ENCODE results near the gene ISG20L2. TPM values are rescaled to one million over a fixed set of nuclear protein-coding genes. Genes with fewer than 3 reads are reported as not detected.

Gene ISG20L2
- total RNA-seq, 1 donor from 2014 or later: 23.7 TPM

Other genes with a start within 250 kb of the ISG20L2 start
- 1.8 and 7.1 TPM in 2 replicates for gene MEF2D, start 228.0 kb downstream of the ISG20L2 start, total RNA-seq (ENCODE audit: low replicate concordance)
- 31.5 and 59.2 TPM in 2 replicates for gene IQGAP3, start 156.2 kb downstream of the ISG20L2 start, total RNA-seq (ENCODE audit: low replicate concordance)
- gene TTC24, start 149.0 kb downstream of the ISG20L2 start, total RNA-seq (ENCODE audit: low replicate concordance): not detected in 2 replicates
- 32.8 and 51.3 TPM in 2 replicates for gene NAXE, start 137.0 kb downstream of the ISG20L2 start, total RNA-seq (ENCODE audit: low replicate concordance)
- 17.2 and 18.6 TPM in 2 replicates for gene GPATCH4, start 127.3 kb downstream of the ISG20L2 start, total RNA-seq (ENCODE audit: low replicate concordance)
- 0.65 TPM in 1 of 2 replicates, not detected in the other for gene HAPLN2, start 109.4 kb downstream of the ISG20L2 start, total RNA-seq (ENCODE audit: low replicate concordance)
- gene BCAN, start 86.6 kb downstream of the ISG20L2 start, total RNA-seq (ENCODE audit: low replicate concordance): 0.46 TPM in 1 of 2 replicates, not detected in the other
- 83.8 and 219 TPM in 2 replicates for gene NES, start 51.4 kb downstream of the ISG20L2 start, total RNA-seq (ENCODE audit: low replicate concordance)
- gene CRABP2, start 23.2 kb downstream of the ISG20L2 start, total RNA-seq (ENCODE audit: low replicate concordance): 110 and 156 TPM in 2 replicates
- gene METTL25B, start 297 bp downstream of the ISG20L2 start, total RNA-seq (ENCODE audit: low replicate concordance): 21.4 and 26.5 TPM in 2 replicates
- 21.4 and 24.7 TPM in 2 replicates for gene MRPL24, start 12.3 kb upstream of the ISG20L2 start, total RNA-seq (ENCODE audit: low replicate concordance)
- gene HDGF, start 22.9 kb upstream of the ISG20L2 start, total RNA-seq (ENCODE audit: low replicate concordance): 246 and 366 TPM in 2 replicates
- gene PRCC, start 38.8 kb upstream of the ISG20L2 start, total RNA-seq (ENCODE audit: low replicate concordance): 30.1 and 43.1 TPM in 2 replicates
- 1.2 TPM in 1 of 2 replicates, not detected in the other for gene SH2D2A, start 88.1 kb upstream of the ISG20L2 start, total RNA-seq (ENCODE audit: low replicate concordance)
- not detected in 2 replicates for gene INSRR, start 130.4 kb upstream of the ISG20L2 start, total RNA-seq (ENCODE audit: low replicate concordance)
- gene NTRK1, start 132.1 kb upstream of the ISG20L2 start, total RNA-seq (ENCODE audit: low replicate concordance): 0.15 TPM in 1 of 2 replicates, not detected in the other
- 0.06 TPM in 1 of 2 replicates, not detected in the other for gene PEAR1, start 165.0 kb upstream of the ISG20L2 start, total RNA-seq (ENCODE audit: low replicate concordance)
- gene LRRC71, start 191.9 kb upstream of the ISG20L2 start, total RNA-seq (ENCODE audit: low replicate concordance): not detected in 2 replicates